ENCODE data around the gene KDM4B.

KDM4B gene

GRCh38 chr19:5035793-5036697 lies 67.1 kb downstream of the KDM4B start:
- H3K4me3 ChIP-seq (ENCODE audit: low read length) = no peak overlapping the region
- no peak for DNase-seq (ENCODE audit: low read depth)
- TF ChIP-seq, protein P1, sequence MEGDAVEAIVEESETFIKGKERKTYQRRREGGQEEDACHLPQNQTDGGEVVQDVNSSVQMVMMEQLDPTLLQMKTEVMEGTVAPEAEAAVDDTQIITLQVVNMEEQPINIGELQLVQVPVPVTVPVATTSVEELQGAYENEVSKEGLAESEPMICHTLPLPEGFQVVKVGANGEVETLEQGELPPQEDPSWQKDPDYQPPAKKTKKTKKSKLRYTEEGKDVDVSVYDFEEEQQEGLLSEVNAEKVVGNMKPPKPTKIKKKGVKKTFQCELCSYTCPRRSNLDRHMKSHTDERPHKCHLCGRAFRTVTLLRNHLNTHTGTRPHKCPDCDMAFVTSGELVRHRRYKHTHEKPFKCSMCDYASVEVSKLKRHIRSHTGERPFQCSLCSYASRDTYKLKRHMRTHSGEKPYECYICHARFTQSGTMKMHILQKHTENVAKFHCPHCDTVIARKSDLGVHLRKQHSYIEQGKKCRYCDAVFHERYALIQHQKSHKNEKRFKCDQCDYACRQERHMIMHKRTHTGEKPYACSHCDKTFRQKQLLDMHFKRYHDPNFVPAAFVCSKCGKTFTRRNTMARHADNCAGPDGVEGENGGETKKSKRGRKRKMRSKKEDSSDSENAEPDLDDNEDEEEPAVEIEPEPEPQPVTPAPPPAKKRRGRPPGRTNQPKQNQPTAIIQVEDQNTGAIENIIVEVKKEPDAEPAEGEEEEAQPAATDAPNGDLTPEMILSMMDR (conservative IDR thresholded peaks at IDR 0.05; ENCODE audit: low read depth, low read length) = no peak

DNA sequence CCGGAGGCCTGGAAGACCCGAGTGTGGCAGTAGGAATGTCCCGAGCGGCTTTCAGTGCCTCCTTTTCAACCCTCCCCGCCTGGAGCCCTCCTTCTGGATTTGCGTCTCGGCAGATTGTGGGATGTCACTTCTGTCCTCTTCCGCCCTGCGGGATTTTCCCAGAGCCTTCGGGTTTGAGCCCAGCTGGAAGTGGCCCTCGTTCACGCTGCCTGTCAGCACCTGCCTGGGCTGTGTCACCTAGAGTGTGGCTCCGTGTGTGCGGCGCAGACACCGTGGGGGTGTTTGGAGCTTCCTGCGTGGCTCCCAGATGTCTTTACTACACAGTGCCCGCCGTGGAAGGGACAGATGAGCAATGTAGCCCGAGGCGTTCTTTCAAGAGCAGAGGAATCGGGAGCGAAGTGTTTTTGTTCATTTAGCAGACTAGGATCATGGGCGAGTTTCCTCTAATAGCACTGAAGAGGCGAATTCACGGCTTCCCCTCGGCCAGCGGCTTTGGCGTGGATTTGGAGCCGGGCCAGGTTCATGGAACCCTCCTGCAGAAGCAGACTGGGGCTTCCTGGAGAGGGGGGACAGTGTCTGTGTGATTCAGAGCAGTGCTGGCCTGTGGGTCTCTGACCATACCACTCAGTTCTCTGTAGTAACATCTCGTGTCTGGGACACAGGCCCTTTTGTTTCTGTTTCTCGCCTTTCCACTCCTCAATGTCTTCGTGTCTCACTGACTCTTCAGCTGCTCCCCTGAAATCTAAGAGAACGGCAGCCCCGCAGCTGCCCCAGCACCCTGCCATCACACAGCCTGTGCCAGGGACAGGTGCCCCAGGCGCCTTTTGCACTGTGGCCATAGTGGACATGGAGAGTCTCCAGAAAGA lies 68.0 kb downstream of the KDM4B start:
- DNase-seq (ENCODE audit: low read depth) = no peak
- TF ChIP-seq, protein P1 (conservative IDR thresholded peaks at IDR 0.05; ENCODE audit: low read depth, low read length) = no peak
- H3K4me3 ChIP-seq (ENCODE audit: low read length) = no peak overlapping the region

DNA sequence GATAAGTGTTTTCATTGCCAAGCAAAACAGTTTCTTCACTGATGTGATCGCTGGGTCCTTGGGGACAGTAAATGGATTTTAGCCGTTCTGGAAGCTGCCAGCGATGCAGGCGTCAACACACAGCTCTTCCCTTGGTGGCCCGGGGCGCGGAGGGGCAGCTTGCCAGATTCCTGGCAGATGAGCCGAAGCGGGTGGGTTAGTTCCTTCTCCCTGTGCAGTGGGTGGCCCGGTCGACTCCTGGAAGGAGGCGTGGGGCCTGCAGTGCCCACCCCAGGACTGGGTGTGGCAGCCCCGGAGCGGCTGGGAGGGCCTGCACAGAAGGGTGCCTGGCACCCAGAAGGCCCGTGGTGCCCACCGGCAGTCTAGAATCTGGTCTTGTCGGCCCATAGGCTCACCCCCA lies 69.0 kb downstream of the KDM4B start:
- no peak overlapping the region for H3K4me3 ChIP-seq (ENCODE audit: low read length)
- no peak for DNase-seq (ENCODE audit: low read depth)

DNA sequence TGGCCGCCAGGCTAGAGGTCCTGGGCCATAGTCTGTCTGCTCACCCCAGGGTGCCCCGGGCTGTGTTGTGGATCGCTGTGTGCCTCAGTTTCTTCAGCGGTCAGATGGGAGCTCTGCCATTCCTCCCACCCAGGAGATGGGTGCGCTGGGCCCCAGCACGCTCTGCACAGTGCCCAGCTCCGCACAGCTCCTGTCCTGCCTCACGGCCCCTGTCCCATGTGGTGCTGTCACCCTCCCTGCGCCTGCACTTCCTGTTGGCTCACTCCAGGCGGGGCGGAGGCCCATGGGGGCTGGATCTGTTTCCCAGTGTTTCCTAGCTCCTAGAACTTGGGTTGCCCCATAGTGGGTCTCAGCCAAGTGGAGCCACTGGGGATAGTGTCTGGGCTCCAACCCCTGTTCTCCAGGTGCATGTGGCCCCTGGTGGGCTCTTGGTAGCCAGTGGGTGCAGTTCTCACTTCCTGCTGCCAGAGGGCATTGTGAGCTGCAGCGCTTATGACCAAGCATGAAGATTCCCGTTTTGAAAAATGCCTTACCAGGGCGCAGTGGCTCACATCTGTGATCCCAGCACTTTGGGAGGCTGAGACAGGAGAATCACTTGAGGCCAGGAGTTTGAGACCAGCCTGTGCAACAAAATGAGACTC lies 69.8 kb downstream of the KDM4B start:
- no peak for DNase-seq (ENCODE audit: low read depth)
- TF ChIP-seq, protein P1 (conservative IDR thresholded peaks at IDR 0.05; ENCODE audit: low read depth, low read length) = peak; percentile 72
- H3K4me3 ChIP-seq (ENCODE audit: low read length) = no peak overlapping the region

More for the DNA sequence above, 69.0 kb downstream of the KDM4B start:
- TF ChIP-seq, protein P1 (conservative IDR thresholded peaks at IDR 0.05; ENCODE audit: low read depth, low read length) = no peak

DNA sequence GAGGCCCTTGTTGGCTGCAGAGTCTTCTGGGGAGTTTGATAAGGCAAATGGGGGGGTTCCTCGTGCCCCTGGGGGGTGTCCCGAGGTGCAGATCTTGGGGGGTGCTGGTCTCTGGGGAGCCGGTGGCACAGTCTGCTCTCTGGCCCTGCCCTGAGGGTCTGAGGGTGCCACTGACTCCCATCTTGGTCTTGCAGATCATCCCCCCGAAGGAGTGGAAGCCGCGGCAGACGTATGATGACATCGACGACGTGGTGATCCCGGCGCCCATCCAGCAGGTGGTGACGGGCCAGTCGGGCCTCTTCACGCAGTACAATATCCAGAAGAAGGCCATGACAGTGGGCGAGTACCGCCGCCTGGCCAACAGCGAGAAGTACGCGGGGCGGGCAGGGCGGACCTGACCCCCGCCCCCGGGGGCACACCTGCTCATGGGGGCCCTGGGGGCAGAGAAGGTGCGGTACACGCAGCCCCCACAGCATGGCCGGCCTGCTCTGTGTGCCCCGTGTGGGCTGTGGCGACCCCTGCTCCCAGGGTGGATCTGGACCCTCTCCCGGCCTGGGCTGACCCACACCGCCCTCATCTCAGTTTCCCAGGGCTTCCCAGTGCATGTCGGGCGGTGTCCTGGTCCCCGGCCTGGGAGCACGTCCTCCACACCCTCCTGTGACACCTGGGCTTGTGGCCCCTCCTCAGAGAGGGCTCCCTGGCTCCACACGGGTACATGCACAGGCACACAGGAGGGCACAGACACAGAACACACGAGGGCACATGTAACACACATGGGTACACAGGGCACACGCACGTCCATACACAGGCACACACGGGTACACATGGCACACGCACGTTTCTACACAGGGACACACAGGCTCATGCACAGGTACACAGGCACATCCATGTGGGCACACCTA lies 71.0 kb downstream of the KDM4B start:
- H3K4me3 ChIP-seq (ENCODE audit: low read length) = no peak overlapping the region
- TF ChIP-seq, protein P1 (conservative IDR thresholded peaks at IDR 0.05; ENCODE audit: low read depth, low read length) = no peak
- no peak for DNase-seq (ENCODE audit: low read depth)

- no peak overlapping the region for H3K4me3 ChIP-seq (ENCODE audit: low read length)
- no peak for DNase-seq (ENCODE audit: low read depth)
- TF ChIP-seq, protein P1 (conservative IDR thresholded peaks at IDR 0.05; ENCODE audit: low read depth, low read length) = no peak
Observed at GRCh38 chr19:5040544-5041167, 71.7 kb downstream of the KDM4B start.

All from retinal pigment epithelial cell (primary cell).